AG04450 (cell line): ENCODE results near the gene NAB2. TPM values are rescaled to one million over a fixed set of nuclear protein-coding genes. Genes with fewer than 3 reads are reported as not detected.

Experiments
- CTCF ChIA-PET: fragments of 300-600, 350-600 bp; formaldehyde crosslinking; extraction: SDS; loops from one replicate; lab custom pipeline; 2022; ENCODE audit warnings: antibody characterized with exemption, inconsistent platforms; lab: Charles Lee
- POLR2A ChIA-PET: fragments of 350-600 bp; formaldehyde crosslinking; extraction: SDS; loops from one replicate; lab custom pipeline; 2021; ENCODE audit warnings: antibody characterized with exemption, inconsistent platforms; lab: Yijun Ruan, JAX
- DNase-seq: peaks from one replicate; pipeline ENCODE4 v3.0.0-alpha.2; 2011; ENCODE audit warnings: low read depth, low spot score
- H3K27ac ChIP-seq: one replicate; pipeline ENCODE4 v1.5.1; 2012; ENCODE audit warnings: low read depth, low read length, control low read depth
- H3K27me3 ChIP-seq: one replicate; pipeline ENCODE4 v1.6.0; 2012; ENCODE audit warnings: low read length; ENCODE audit not compliant: control insufficient read depth, insufficient read depth
- H3K4me3 ChIP-seq: 2 replicates; pipeline ENCODE4 v1.5.1; 2011; ENCODE audit warnings: mild to moderate bottlenecking, low read depth, low read length, control low read depth
- H3K9me3 ChIP-seq: 2 replicates; pipeline ENCODE4 v1.5.1; 2012; ENCODE audit warnings: low read length; ENCODE audit not compliant: control insufficient read depth, insufficient read depth
- CTCF ChIP-seq: IDR thresholded peaks from 2 replicates; pipeline ENCODE4 v1.5.1; 2011; ENCODE audit warnings: low read depth, low read length, control low read depth, inconsistent platforms
- polyA minus RNA-seq: library from RNA; depleted of rRNA, polyadenylated mRNA; stranded (reverse); fragments of >200 nt; gene quantifications from 2 replicates; pipeline ENCODE4 v1.2.3, GENCODE V29; 2011; rRNA and poly(A)+ RNA removed
- polyA plus RNA-seq: library from polyadenylated mRNA; depleted of rRNA; stranded (reverse); fragments of >200 nt; gene quantifications from 2 replicates; pipeline ENCODE4 v1.2.3, GENCODE V29; 2011; rRNA removed

Gene NAB2
- 46.4 and 60.9 TPM in 2 replicates for polyA plus RNA-seq
- 68.2 and 83.4 TPM in 2 replicates for polyA minus RNA-seq

GRCh38 chr12:57088354-57089270 is at the start of gene NAB2:
NAB2 (plus strand) TSS chr12:57089114; CDS start chr12:57089272, 158 bp downstream.
- Histone ChIP-seq H3K27ac (peak within 1 kb of the TSS; percentile 100), H3K4me3 (peak within 1 kb of the TSS; percentile 76), H3K27me3 (no peaks in the 10 kb centered on the region), H3K9me3 (no peaks in the 10 kb centered on the region; the same call in 1 of the 2 replicates)
- peak; percentile 94 for DNase-seq
- POLR2A ChIA-PET, result interaction anchor here (0.5 to 13.0 kb wide), 16 partner anchors 9 to 452 kb away, joined by 3 to 258 read pairs (median 5); partner anchors contain the start of genes LRP1, NEMP1 and STAT6
- CTCF ChIA-PET, result interaction anchor here (0.6 to 1.9 kb wide), 2 partner anchors 19 to 80 kb away, joined by 4 to 6 read pairs; no protein-coding TSS in a partner anchor
- TF ChIP-seq CTCF, result no peak

- Histone ChIP-seq H3K9me3 (no peaks in the 10 kb centered on the region), H3K4me3 (no peak overlapping the region), H3K27ac (no peak overlapping the region), H3K27me3 (peaks cover 32% of the 10 kb centered on the region)
- CTCF ChIA-PET, result interaction anchor here (0.6 kb wide), 1 partner anchor 283 kb away, joined by 6 read pairs; no protein-coding TSS in a partner anchor
- TF ChIP-seq CTCF, result no peak
- POLR2A ChIA-PET, result no interaction called here
- no peak for DNase-seq
These were observed 48.7 kb upstream of the NAB2 start for GRCh38 chr12:57040211-57040610.

GRCh38 chr12:57040750-57041149 is 48.2 kb upstream of the NAB2 start:
- Histone ChIP-seq H3K27ac (no peak overlapping the region), H3K27me3 (peaks cover 28% of the 10 kb centered on the region), H3K4me3 (no peak overlapping the region), H3K9me3 (no peaks in the 10 kb centered on the region)
- no peak for DNase-seq
- POLR2A ChIA-PET, result no interaction called here
- TF ChIP-seq CTCF, result no peak
- CTCF ChIA-PET, result interaction anchor here (0.6 to 1.4 kb wide), 4 partner anchors 20 to 284 kb away, joined by 3 to 6 read pairs (median 3); no protein-coding TSS in a partner anchor

- ChIA-PET CTCF (interaction anchor here (0.8 kb wide), 1 partner anchor 526 kb away, joined by 3 read pairs; no protein-coding TSS in a partner anchor), POLR2A (no interaction called here)
- Histone ChIP-seq H3K9me3 (no peaks in the 10 kb centered on the region), H3K4me3 (no peak overlapping the region), H3K27ac (no peak overlapping the region), H3K27me3 (peaks cover 32% of the 10 kb centered on the region)
- no peak for TF ChIP-seq CTCF
- no peak for DNase-seq
These were observed 46.2 kb upstream of the NAB2 start for GRCh38 chr12:57042695-57043094.
